ENCODE results near the gene HM13.

DNA sequence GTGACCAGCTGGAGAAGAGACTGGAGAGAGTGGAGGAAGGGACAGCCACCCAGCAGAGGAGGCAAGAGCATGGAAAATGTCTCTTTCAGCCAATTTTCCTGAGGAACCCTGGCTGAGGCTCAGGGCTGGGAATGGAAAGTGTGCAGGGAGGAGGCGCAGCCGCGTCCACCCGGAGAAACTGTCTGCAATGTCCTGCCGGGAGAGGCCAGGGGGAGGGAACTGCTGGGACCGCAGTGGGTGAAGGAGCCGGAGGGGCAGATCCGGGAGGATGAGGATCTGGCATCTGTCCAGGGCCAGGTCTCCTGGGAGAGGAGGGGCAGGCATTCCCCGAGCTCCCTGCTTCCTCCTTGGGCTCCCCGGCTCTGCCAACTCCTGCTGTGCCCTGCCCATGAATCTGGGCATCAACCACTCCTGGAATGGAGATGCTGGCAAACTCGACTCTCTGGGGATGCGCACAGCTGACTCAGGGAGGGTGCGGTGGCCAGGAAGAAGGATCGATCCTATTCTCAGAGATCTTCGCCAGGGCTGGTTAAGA is 17.4 kb upstream of the HM13 start:
- TF ChIP-seq MAX (IDR thresholded peaks at IDR 0.05; ENCODE audit: low read depth, low read length) (no peak), POLR2A (IDR thresholded peaks at IDR 0.05; ENCODE audit: extremely low read depth, insufficient read length) (no peak), CTCF (IDR thresholded peaks at IDR 0.05; ENCODE audit: low read depth, low read length) (no peak), MYC (IDR thresholded peaks at IDR 0.05; ENCODE audit: low read depth, low read length) (no peak)

All from NB4 (cell line).